ENCODE measurements around the gene FKBP5.

The FKBP5 gene

DNA sequence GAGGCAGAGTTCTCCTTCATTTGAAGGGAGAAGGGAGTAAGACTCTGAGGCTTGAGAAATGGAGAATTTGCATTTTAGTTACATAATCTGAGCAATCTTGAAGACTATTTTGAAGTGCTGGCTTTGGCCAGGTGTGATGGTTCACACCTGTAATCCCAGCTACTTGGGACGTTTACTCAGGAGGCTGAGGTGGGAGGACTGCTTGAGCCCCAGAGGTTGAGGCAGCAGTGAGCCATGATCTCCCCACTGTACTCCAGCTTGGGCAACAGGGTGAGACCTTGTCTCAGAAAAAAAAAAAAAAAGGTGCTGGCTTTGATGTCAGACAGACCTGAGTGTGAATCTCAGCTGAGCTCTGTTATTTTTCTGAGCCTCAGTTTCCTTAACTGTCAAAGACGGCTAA, 35.8 kb upstream of the FKBP5 start:
- no peak for DNase-seq (ENCODE audit: low spot score)
- ChIA-PET CTCF (interaction anchor here (0.6 kb wide), 1 partner anchor 13 kb away, joined by 3 read pairs; no protein-coding TSS in a partner anchor), POLR2A (ENCODE audit: low non-redundant PET) (no interaction called here)
- TF ChIP-seq CTCF (conservative IDR thresholded peaks at IDR 0.05; ENCODE audit: low read depth), result no peak
- peak overlapping the region; percentile 100 for H3K27ac ChIP-seq

DNA sequence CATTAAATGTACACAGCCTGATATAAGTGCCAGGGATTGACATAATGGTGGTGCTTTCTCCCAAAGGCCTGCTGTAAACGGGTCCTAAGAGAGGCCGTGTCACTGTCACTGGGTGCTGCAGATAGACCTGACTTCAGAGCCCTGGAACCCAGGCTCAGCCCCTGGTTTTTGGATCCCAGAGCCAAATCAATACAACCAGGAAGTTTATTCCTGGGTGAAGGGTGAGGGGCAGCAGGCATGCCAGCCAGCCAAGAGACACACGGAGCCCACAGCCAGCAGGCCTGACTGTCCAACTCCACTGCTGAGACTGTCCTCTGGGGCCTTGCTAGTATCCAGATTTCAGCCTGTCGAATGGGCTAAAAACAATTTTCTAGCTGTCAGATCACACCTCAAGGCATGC, 35.3 kb upstream of the FKBP5 start:
- H3K27ac ChIP-seq, result peak overlapping the region; percentile 100
- ChIA-PET POLR2A (ENCODE audit: low non-redundant PET) (no interaction called here), CTCF (interaction anchor here (0.6 kb wide), 2 partner anchors 14 to 21 kb away, joined by 3 read pairs; no protein-coding TSS in a partner anchor)
- DNase-seq (ENCODE audit: low spot score), result no peak
- no peak for TF ChIP-seq CTCF (conservative IDR thresholded peaks at IDR 0.05; ENCODE audit: low read depth)

- DNase-seq (ENCODE audit: low spot score), result no peak
- peak overlapping the region; percentile 100 for H3K27ac ChIP-seq
- TF ChIP-seq CTCF (conservative IDR thresholded peaks at IDR 0.05; ENCODE audit: low read depth), result no peak
- ChIA-PET POLR2A (ENCODE audit: low non-redundant PET) (no interaction called here), CTCF (interaction anchor here (0.6 kb wide), 3 partner anchors 14 to 57 kb away, joined by 3 read pairs; no protein-coding TSS in a partner anchor)
Observed at GRCh38 chr6:35723587-35723986, 34.9 kb upstream of the FKBP5 start.

DNA sequence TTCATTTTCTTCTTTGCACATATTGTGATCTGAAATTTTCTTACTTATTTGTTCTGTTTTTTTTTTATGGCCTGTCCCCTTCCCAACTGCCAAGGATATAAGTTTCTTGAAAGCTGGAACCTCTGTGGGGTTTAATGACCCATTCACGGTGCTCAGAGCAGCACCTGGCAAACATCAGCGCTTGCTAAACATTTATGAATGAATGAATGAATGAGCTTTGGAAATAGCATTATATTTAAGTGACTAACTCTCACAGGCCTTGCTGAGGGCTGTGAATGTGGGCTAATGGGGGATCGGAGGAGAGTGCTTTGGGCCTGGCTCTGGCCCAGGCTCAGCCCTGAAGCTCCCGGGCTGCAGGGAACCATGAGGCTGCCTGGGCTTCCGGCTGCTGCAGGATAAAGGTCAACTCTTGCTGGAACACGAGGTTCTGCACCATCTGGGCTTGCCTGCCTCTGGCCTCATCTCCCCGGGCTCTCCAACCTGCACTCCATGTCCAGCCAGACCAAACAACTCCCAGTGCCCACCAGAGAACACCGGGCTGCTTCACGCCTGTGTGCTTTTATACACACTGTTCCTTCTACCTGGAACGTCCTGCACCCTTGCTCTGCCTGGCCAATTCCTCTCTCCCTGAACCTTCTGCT, 33.5 kb upstream of the FKBP5 start:
- TF ChIP-seq CTCF (conservative IDR thresholded peaks at IDR 0.05; ENCODE audit: low read depth), result no peak
- H3K27ac ChIP-seq, result peak overlapping the region; percentile 52
- no peak for DNase-seq (ENCODE audit: low spot score)
- ChIA-PET POLR2A (ENCODE audit: low non-redundant PET) (no interaction called here), CTCF (interaction anchor here (0.5 to 0.6 kb wide), 2 partner anchors 200 to 204 kb away, joined by 3 read pairs; no protein-coding TSS in a partner anchor)

GRCh38 chr6:35719830-35720733, 31.4 kb upstream of the FKBP5 start:
- POLR2A ChIA-PET (ENCODE audit: low non-redundant PET), result no interaction called here

More at GRCh38 chr6:35719830-35720733, 31.4 kb upstream of the FKBP5 start:
- TF ChIP-seq CTCF (conservative IDR thresholded peaks at IDR 0.05; ENCODE audit: low read depth), result no peak
- peak overlapping the region; percentile 33 for H3K27ac ChIP-seq
- CTCF ChIA-PET, result no interaction called here
- no peak for DNase-seq (ENCODE audit: low spot score)
